GM21737 (cell line): ENCODE results near the gene RCC2.

Source experiments
- ATAC-seq: cut with Tn5 transposase; IDR thresholded peaks from one replicate; pipeline ENCODE4 v1.9.1; 2021; ENCODE audit warnings: mild to moderate bottlenecking, moderate library complexity; ENCODE audit not compliant: unreplicated experiment

RCC2 gene

DNA sequence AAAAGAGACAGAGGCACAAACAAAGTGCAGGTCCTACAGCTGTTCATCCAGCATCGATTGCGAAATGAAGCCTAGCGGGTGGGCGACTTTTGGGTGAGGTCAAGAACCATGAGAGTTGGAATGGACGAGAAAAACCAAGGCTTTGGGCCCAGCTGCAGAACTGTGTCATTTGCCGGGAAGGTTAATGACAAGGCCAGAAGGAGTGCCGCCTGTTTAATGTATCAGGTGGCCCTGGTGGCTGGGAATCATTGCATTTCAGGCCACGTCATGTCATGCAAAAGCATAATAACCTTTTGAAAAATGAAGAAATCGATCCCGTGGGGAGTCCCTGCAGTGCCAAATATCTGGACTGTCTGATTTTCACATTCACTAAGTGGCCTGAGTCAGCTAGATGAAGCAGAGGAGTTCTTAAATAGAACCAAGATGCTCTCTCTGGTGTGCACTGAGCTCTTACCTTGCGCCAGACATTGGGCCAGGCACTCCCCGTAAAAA lies 8.1 kb upstream of the RCC2 start:
- ATAC-seq = no peak

DNA sequence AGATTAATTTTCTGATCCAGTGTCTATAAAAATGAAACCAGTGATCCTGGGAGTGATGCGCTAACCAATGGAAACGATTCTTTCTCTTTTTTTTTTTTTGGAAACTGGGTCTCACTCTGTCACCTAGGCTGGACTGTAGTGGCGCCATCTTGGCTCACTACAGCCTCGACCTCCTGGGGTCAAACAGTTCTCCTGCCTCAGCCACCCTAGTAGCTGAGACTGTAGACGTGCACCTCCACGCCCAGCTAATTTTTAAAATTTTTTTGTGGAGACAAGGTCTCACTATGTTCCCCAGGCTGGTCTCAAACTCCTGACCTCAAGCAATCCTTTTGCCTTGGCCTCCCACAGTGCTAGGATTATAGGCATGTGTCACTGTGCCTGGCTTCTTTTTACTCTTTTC lies 3.4 kb upstream of the RCC2 start:
- ATAC-seq = no peak

DNA sequence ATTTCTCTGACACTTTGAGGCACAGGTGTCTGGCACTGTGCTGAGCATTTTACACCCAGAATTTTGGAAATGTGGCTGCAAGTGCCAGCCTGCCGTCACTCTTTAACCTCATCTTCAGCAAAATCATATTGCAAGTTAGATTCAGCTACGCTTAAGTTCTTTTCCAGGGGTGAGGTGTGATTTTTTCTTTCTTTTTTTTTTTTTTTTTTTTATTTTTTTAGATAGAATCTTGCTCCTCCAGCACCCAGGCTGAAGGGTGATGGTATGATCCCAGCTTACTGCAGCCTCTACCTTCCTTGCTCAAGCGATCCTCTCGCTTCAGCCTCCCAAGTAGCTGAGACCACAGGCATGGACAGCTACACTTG lies 2.5 kb upstream of the RCC2 start:
- ATAC-seq = no peak

DNA sequence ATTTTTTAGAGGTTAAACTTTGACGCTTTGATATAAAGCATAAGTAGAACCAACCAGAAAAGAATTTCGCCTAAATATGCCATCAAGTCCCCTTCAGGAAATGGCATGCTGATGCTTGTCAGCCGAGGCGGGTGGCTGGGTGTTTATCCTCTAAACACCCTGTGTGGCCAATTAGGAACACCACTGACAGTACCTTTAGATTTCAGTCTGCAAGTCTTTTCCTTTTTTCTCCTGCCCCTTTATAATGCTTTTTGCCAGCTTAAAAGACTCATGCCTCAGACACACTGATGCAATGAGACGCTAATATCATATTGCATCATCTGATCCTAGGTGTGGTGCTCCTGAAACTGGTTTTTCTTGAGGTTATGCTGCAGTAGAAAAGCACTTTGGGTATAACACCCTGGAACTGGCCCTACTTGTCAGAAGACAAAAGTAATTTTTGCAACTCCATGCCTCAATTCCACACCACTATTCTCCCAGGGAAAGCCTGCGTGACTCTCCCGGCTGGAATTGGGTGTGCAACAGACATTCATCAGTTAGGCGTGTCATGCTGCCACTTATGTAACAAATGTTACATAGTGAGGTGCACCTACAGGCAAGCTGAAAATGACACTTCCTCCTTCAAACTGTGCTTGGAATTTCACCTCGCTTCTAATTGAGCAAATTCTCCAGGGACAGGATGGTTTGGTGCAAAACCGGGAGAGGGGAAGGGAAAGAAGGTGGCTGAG lies 2.0 kb upstream of the RCC2 start:
- no peak for ATAC-seq

DNA sequence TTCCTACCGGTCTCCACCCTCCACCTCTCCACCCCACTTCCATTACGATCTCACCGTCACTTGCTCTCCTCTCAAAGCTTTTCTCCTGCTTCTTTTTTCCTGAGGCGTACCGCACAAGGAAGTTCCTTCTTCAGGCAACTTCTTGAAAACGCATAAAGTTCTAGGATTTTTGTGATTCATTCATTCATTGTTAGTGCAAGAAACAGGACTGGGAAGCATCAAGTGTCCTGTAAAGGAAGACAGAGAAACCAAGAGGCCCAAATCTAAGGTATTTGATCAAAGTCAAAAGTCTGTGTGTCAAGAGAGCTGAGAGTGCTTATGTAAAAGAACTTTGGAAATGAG lies 1.3 kb upstream of the RCC2 start:
- ATAC-seq = no peak

DNA sequence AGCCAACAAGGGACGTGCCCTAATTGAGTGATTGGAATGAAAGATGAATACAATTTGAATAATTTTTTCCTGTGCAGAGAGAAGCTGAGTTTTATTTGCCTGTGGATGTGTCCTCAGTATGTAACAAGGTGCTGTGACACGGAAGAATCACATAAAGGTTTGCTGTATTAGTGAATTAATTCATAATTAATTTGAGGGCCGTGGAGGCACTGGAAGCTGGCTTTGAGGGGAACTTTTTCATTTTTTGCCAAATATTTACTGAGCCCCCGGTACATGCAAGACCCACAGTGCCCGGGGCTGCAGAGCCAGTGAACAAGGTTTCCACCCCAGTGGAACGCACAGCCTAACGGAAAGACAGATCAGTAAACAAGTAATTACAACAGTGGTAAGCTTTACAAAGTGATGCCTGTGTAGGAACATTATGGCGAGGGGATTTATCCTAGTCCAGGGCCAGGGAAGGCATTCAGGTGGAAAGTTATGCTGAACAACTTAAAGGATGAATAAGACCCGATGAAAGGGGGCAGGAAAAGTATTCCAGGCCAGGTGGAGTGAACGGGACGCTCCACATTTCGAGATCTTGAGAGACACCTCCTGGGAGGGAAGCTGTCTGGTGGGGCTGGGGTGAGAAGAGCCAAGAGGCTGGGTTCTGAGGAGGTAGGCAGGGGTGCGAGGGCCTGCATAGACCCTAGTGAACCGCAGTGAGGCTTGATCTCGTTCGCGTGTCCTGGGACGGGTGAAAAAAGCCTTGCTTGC lies 773 bp upstream of the RCC2 start:
- ATAC-seq = no peak

DNA sequence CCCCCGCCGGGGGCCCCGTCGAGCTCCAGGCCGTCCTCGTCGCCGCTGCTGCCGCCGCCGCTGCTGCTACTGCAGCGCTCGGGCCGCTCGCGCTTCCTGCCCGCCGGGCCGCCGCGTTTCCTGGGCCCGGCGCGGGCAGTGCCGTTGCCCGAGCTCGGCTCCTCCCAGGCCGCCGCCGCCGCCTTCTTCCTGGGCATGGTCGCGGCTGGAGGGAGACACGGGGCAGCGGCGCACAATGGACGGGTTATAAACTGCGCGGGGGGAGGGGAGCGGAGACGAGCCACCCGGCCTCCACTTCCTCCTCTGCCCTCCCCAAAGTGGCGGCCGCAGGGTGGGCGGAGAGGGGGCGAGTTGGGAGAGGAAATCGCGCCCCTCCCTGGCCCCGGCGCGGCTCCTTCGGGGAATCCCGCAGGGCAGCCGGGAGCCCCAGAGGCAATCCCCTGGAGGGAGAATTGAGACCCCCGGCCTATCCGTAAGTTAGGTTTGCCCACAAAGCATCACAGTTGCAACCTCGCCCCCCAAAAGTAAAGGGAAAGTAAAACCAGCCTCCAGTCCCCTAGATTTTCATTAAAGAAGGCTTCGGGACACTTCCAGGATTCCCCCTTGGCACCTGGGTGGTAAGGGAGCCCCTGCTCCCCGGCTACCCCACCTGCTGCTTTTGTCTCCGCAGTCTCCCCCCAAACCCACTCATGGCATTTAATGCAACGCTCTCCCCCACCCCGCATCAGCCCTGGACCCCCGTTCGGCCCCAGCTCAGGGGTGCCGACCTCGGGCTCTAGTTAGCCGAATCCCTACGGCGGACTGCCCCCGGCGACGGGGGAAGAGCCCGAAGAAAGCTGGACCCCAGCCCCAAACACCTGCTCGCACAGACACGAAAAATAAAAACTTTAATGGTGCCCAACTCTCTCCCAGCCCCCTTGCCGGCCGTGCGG lies 893 bp downstream of the RCC2 start:
- no peak for ATAC-seq

DNA sequence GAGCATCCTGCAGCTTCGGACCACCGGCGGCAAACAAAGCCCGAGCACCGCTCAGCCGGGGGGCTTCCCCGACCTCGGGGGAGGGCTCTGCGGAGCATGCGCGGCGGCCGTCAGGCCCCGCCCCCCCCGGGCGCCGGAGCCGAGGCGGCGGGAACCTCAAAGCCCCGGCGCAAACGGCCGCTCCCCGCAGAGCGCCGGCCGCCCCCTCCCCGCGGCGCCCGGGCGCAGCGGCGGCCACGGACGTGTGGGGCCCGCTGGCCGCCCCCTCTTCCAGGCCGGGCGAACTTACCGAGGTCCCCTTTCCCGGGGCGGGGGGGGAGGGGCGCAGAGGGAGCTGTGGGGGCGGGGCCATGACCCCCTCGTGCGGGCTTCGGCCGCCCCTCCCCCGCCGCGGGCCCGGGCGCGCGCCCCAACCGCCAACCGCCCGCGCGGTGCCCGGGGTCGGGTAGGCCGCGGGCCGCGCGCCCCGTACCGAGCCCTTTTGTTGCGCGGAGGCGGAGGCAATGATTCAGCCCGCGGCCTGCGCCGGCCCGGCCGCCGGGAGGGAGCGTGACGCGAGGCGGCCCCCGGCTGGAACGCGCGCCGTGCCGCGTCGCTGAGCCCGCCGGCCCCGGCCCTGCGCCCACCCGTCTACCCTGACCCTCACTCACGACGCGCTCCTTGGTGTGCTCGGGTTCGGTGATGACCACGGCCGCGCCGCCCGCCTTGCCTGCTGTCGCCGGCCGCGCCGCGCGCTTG lies 1.7 kb downstream of the RCC2 start:
- no peak for ATAC-seq

DNA sequence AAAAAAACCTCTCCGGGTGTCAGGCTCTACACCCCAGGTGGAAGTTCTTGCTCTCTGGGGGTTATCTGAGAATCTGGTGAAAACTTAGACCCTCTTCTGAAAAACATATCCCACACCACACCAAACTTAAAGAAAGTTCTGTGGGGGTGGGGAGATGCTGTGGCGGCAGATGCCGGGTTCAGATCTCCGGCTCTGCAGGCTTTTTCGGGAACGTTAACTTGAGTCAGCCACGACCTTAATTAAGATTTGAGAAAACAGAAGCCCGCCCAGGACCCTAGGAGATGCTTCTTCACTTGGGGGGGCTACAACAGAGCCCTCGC lies 2.3 kb downstream of the RCC2 start:
- no peak for ATAC-seq

DNA sequence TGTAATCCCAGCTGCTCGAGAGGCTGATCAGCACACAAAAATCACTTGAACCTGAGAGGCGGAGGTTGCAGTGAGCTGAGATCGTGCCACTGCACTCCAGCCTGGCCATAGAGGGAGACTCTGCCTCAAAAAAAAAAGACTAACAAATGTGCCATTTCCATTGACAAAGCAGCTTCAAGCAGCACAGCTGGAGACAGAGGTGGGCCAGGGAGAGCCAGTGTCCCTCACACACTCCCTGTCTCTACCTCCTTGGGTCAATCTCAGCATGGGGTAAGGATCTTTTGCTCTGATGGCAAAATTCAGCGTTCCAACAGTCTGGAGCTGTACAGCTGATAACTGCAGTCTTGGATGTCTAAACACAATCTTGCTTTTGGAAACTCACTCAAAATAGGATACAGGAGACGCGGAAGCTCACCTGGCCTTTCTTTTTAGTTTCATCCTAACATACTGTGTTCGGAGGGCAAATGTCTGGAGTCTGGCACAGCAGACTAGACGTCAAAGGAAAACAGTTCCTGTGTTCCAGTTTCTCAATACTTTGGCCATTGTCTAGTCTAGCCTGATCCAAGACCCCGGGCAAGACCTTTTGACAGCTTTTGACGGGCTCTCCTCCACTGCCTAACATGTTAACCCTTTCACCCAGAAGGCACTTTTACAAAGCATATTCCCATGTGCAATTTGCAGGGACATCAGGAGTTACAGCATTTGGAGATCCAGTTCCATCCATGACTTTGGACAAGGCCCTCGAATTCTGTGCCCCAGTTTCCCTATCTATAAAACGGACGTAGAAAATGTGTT lies 2.9 kb downstream of the RCC2 start:
- no peak for ATAC-seq

DNA sequence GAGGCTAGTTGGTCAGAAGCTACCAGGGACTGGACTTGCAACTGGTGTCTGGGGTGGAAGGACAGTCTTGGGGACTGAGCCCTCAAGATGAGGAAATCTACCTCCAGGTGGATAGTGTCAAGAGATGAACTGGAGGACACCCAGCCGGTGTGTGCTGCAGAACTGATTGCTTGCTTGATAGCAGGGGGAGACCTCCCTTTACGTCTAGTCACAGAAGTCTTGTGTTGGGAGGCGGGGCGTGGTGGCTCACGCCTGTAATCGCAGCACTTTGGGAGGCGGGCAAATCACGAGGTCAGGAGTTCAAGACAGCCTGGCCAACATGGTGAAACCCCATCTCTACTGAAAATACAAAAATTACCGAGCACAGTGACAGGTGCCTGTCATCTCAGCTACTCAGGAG lies 4.9 kb downstream of the RCC2 start:
- no peak for ATAC-seq

DNA sequence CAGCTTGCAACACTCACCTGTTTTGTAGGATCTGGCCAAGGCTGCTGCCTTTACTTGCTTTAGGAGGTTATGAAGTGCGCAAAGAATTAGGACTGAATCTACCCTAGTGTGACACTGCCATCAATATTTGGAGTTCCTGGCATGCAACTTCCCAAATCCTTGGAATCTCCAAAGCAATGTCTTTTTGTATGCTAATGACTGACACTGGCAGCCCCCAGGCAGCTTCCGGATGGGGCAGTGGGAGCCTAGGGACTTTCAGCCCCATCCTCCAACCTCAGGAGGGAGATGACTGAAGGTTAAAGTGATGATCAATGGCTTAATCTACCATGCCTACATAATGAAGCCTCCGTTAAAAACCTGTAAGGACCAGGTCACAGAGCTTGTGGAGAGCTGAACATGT lies 5.5 kb downstream of the RCC2 start:
- ATAC-seq = no peak

DNA sequence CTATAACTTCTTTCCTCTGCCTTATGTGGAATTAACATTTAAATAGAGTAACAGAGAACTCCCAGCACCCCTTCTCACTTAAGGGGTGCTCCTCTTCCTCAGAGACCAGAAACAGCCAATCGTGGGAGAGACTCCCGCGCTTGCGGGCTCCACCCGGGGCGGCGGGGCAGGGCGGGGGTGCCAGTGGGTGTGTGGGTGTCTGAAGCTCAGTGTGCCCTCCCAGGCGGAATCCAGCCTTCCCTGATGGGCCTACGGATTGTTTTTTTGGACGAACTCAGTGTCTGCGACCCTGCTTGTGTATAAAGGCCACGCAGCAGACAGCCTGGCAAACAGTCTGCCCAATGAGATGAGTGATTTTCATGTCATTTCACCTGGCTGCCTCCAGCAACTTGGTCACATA lies 6.2 kb downstream of the RCC2 start:
- no peak for ATAC-seq

DNA sequence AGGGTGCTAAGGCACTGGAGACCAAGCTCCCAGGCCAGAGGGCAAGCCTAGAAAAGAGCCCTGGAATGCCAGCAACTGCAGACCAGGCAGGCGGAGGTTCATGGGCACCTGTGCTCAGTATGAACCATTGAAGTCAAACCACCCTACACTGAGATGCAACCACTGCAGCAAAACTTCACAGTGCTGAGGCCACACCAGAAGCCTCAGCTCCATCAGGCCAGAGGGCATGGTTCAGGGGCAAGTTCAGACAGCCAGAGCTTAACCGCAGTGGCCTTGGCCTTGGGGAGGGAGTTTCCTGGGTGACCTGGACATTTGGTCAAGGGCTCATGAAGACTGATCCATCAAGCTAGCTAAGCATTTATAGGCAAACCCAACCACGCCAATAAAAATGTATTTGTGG lies 7.1 kb downstream of the RCC2 start:
- no peak for ATAC-seq

DNA sequence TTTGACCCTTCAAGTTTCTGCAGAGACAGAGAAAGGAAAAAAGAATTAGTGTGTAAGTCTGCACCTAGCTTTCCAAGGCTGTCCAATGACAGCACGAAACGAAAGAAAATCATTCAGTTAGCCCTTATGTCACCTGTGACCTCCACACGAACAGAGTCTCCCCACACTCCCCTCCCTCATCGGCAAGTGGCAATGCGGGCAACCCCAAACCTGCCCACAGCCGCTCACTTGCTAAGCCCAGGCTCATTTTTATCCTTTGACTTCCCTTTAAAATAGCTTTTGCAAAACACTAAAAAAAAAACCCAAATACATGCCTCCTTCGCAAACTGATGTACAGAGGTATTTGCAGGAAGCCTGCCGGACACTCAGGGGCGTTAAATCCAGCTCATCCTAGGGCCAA lies 10.3 kb downstream of the RCC2 start:
- ATAC-seq = no peak

DNA sequence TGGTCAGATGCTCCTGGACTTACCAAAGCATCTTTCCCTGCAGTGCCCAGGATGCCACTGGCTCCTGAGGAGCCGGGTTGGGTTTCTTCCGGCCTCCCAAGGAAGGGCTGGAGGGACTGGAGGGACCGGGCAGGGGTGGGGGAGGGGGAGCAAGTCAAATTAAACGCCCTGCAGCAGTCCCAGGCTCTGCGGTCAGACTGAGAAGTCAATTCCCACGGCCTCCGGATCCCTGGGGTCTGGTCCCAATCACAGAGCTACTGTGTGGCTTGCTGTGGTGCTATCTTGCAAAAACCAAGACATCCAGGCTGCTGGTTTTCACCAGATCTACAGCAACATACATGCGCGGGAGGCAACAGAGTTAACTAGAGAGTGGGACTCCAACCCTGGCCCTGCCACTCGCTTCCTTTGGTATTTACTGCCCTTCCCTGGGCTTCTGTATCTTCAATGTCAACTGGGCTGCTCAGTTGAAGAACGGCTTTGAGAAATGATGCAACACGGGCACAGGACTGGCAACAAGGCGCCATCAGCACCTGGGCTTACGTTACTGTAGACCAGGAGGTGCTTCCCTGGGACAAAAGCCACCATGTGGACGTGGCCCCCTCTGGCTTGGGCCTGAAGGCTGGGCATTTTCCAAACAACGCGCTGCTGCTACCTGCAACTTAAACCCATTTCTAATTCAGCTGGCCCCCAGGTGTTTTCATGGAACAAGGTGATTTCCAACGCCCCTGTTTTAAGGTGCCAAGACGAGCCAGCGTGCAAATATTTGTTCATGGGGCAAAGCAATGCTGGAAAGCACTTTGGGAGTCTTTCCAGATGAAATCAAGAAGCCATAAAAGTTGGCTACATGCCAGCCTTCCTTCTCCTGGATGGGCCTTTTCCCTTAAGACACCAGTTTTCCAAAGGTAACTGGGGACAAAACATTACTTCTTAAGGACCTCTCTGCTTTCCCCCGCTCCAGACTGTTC lies 11.5 kb downstream of the RCC2 start:
- no peak for ATAC-seq

DNA sequence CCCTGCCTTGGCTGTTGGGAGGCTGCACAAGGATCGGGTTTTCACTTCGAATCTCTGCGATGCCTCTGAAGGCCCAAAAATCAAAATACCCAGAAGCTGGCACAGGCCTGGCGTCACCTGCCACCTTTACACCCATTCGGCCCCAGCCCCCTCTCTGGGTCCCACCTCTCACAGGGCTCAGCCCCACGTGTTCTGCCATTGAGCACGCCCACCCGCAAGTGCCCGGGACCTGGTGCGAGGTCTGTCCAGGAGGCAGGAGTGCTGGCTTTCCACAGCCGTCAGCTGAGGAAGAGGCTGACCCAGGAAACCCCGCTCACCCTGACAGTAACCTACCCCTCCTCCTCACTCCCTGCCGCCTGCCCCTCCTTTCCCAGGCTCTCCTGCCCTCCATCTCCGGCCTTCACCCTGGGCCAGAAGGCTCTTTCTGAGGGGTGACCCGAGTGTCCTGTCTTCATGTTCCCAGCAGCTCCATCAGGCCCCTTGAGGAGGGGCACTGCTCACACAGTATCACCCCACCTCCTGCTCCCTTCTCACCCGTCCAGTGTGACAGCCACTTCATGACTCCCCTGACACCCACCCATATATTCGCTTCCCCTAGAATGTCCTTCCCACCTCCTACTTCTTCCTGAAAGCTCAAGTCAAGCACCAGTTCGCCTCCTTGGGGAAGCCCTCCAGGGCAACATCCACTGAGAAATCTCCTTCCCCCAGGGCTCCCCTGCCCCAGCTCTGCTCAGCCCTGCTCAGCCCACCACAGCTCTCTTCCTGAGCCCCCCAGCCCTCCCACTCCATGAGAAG lies 13.5 kb downstream of the RCC2 start:
- no peak for ATAC-seq

DNA sequence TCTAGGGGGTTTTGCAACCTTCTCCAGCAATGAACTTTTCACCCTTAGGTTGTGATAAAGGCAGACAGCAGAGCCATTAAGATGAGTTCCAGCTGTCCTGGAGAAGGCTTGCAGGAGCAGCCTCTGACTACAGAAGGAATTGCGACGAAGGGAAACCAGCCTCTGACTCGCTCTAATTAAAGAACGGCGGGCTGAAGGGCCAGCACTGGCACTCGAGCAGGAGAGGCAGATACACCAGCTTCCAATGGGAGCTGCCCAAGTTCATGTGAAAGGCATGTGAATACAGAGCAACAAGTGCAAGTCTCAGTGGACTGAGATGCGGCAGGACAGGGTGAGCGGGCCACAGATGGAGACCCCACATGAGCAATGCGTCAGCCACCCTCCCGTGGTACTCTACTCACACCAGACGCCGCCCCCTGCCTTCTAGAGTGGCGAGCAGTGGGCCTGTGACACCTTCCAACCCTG lies 15.7 kb downstream of the RCC2 start:
- ATAC-seq = no peak
